ENCODE measurements around the gene ARMC9. TPM values are rescaled to one million over a fixed set of nuclear protein-coding genes. Genes with fewer than 3 reads are reported as not detected.

ARMC9 gene
- total RNA-seq, 1 experiment from 2014 or later: 16.4 TPM

DNA sequence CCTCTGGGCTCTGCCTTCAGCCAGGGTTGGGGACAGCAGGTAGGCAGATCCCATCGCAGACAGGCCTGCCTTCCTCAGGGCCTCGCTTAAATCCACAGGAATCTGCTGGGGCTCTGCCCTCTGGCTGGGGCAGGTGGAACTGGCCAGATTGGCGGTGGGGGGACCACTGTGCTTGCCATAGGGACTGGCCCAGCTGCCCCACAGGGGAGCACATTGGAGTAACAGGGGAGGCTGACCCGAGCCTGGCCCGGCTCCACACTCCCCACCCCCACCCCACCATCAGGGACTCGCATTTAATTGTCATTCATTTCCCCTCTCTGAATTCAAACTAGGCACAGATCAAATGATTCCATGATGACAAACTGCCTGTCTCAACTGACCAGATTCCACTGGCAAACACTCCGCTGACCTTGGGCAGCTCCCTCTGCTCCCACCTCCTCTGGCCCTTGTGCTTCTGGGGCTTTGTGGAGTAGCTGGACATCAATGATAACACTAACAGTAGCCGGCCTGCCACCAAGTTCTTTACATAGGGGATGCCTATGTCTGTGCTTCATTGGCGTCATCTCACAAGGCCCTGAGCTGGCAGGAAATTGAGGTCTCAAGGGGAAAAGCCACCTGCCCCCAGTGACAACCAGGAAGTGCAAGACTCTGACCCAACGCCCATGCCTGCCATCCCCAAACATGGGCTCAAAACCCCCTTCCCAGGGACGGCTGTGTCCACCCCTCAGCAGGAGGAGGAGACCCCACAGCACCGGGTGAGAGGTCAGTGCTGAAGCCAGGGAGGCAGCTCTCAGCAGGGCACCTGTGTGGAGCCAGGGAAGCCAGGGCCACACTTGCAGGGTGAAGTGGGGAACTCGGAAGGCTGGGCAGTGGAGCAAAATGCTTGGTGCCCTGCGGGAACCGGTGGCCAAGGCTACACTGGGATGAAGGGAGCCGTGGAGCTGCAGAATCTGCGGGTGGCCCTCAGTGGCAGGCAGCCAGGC is 195.0 kb downstream of the ARMC9 start:
- H3K4me3 ChIP-seq (replicated peaks in 1 of 2; ENCODE audit: low read depth in 1 of 2, low read length in 2 of 2): no peak overlapping the region
- H3K4me1 ChIP-seq (ENCODE audit: control insufficient read depth in 1 of 2, insufficient read depth in 2 of 2, low read length in 2 of 2): peaks cover 10 to 28% of the 10 kb centered on the region in 2 experiments
- ChIA-PET CTCF (no interaction called here), RAD21 (ENCODE audit: low non-redundant PET in 1 of 2, low total read pairs in 2 of 2, uncharacterized antibody in 2 of 2, unreplicated experiment in 2 of 2) (no interaction called here), POLR2A (no interaction called here)
- no peaks in the 10 kb centered on the region for H3K9me3 ChIP-seq (ENCODE audit: control insufficient read depth in 1 of 2, insufficient read depth in 1 of 2, low read depth in 1 of 2, low read length in 2 of 2)
- TF ChIP-seq, protein P1, sequence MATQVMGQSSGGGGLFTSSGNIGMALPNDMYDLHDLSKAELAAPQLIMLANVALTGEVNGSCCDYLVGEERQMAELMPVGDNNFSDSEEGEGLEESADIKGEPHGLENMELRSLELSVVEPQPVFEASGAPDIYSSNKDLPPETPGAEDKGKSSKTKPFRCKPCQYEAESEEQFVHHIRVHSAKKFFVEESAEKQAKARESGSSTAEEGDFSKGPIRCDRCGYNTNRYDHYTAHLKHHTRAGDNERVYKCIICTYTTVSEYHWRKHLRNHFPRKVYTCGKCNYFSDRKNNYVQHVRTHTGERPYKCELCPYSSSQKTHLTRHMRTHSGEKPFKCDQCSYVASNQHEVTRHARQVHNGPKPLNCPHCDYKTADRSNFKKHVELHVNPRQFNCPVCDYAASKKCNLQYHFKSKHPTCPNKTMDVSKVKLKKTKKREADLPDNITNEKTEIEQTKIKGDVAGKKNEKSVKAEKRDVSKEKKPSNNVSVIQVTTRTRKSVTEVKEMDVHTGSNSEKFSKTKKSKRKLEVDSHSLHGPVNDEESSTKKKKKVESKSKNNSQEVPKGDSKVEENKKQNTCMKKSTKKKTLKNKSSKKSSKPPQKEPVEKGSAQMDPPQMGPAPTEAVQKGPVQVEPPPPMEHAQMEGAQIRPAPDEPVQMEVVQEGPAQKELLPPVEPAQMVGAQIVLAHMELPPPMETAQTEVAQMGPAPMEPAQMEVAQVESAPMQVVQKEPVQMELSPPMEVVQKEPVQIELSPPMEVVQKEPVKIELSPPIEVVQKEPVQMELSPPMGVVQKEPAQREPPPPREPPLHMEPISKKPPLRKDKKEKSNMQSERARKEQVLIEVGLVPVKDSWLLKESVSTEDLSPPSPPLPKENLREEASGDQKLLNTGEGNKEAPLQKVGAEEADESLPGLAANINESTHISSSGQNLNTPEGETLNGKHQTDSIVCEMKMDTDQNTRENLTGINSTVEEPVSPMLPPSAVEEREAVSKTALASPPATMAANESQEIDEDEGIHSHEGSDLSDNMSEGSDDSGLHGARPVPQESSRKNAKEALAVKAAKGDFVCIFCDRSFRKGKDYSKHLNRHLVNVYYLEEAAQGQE (IDR thresholded peaks at IDR 0.05; ENCODE audit: low read depth): no peak
- TF ChIP-seq CTCF (IDR thresholded peaks at IDR 0.05 in 2 of 3, conservative IDR thresholded peaks at IDR 0.05 in 1 of 3; ENCODE audit: borderline replicate concordance in 1 of 3, insufficient read depth in 1 of 3, low read depth in 2 of 3, low read length in 2 of 3) (peak; percentile 9 to 29 (median 24); a peak in 3 of 6 replicates), TCF7L2 (IDR thresholded peaks at IDR 0.05; ENCODE audit: borderline replicate concordance, extremely low read depth, insufficient read depth, insufficient read length) (no peak), FOSL1 (IDR thresholded peaks at IDR 0.05; ENCODE audit: low read depth) (no peak), POLR2AphosphoS5 (IDR thresholded peaks at IDR 0.05; ENCODE audit: low read depth, low read length) (no peak), RAD21 (IDR thresholded peaks at IDR 0.05; ENCODE audit: low read depth) (peak; percentile 28)
- no peaks in the 10 kb centered on the region for H3K36me3 ChIP-seq (ENCODE audit: control insufficient read depth in 1 of 2, insufficient read depth in 2 of 2, low read length in 2 of 2)
- H3K9me2 ChIP-seq (ENCODE audit: insufficient read depth): no peaks in the 10 kb centered on the region
- DNase-seq (ENCODE audit: low read depth, low spot score) (no peak), ATAC-seq (no peak)
- no peaks in the 10 kb centered on the region for H4K20me1 ChIP-seq (ENCODE audit: insufficient read depth)
- no peaks in the 10 kb centered on the region for H3K79me2 ChIP-seq (ENCODE audit: insufficient read depth, low read length)
- H3K27me3 ChIP-seq (ENCODE audit: insufficient read depth, low read length): no peaks in the 10 kb centered on the region
- no peak overlapping the region for H3K4me2 ChIP-seq (ENCODE audit: low read length)
- H2AFZ ChIP-seq (ENCODE audit: low read depth, low read length, poor library complexity, severe bottlenecking): no peak overlapping the region
- intact Hi-C loops (cut with micrococcal nuclease): no loop called here
- no peak overlapping the region for H3K27ac ChIP-seq (ENCODE audit: low read depth, low read length)
- no peak overlapping the region for H3K9ac ChIP-seq (ENCODE audit: low read length)
- no TSS peak for BruUV-seq (replicated peaks)
